Breast epithelium (tissue), 4 donors: ENCODE measurements around the gene DOCK6. TPM values are rescaled to one million over a fixed set of nuclear protein-coding genes. Genes with fewer than 3 reads are reported as not detected.
A peak's percentile ranks its signal among the peaks of the same experiment; 100 is the strongest.

Experiments used
- DNase-seq, 2 donors: peaks; one replicate each; pipeline ENCODE4 v3.0.0-alpha.2; 2019; ENCODE audit warnings: low spot score in 2 of 2
- H3K27ac ChIP-seq, 2 donors: fragments of 200-600 bp; sonication (generic) in 1 of 2; one replicate each; pipeline ENCODE4 v1.5.1; 2016 to 2019; ENCODE audit warnings: mild to moderate bottlenecking in 1 of 2
- H3K27me3 ChIP-seq, 2 donors: fragments of 200-600 bp; sonication (generic) in 1 of 2; one replicate each; pipeline versions ENCODE4 v1.5.1 to v1.6.0; 2017 to 2019; ENCODE audit warnings: control low read depth in 1 of 2, mild to moderate bottlenecking in 1 of 2
- H3K36me3 ChIP-seq: fragments of 200-600 bp; one replicate; pipeline ENCODE4 v1.5.1; 2019
- H3K4me1 ChIP-seq, 2 donors: fragments of 200-600 bp; sonication (generic); one replicate each; pipeline ENCODE4 v1.5.1; 2016 to 2019; ENCODE audit warnings: control low read depth in 1 of 2
- H3K4me3 ChIP-seq, 3 donors: fragments of 200-600 bp; sonication (generic); 1 replicate in 2 of 3; 2 replicates in 1 of 3; pipeline ENCODE4 v1.5.1; 2016 to 2019; ENCODE audit warnings: mild to moderate bottlenecking in 3 of 3, moderate library complexity in 2 of 3
- H3K9me3 ChIP-seq, 2 donors: fragments of 200-600 bp; sonication (generic) in 1 of 2; one replicate each; pipeline ENCODE4 v1.5.1; 2016 to 2019; ENCODE audit warnings: control low read depth in 1 of 2
- CTCF ChIP-seq, 3 donors: fragments of 450-650 bp; IDR thresholded peaks; one replicate each; pipeline ENCODE4 v1.5.1; 2016 to 2017; ENCODE audit warnings: antibody characterized with exemption in 3 of 3, mild to moderate bottlenecking in 3 of 3, moderate library complexity in 3 of 3
- POLR2A ChIP-seq: fragments of 450-650 bp; IDR thresholded peaks from one replicate; pipeline ENCODE4 v1.6.1; 2016; ENCODE audit warnings: antibody characterized with exemption, mild to moderate bottlenecking, moderate library complexity
- POLR2AphosphoS5 ChIP-seq, 3 donors: sonication (generic); formaldehyde crosslinking; IDR thresholded peaks; one replicate each; pipeline ENCODE4 v1.6.1; 2017; ENCODE audit warnings: antibody characterized with exemption in 3 of 3
- intact Hi-C: fragments of 100-400 bp; cut with DNase I; formaldehyde crosslinking; loops from one replicate; pipeline ENCODE4 v1.15.1; 2023; ENCODE audit warnings: low total_unique reads
- total RNA-seq, 3 donors: library from RNA; depleted of rRNA; stranded (reverse); fragments of >200 nt; gene quantifications; one replicate each; pipeline ENCODE4 v1.1.0, GENCODE V29; 2016

The DOCK6 gene
- total RNA-seq, 3 donors from 2014 or later = 20.9 to 59.3 (median 49.6) TPM

GRCh38 chr19:11177592-11177991 lies 84.7 kb downstream of the DOCK6 start:
- Histone ChIP-seq H3K4me3 (no peak overlapping the region), H3K27ac (peak overlapping the region in 1 of 2 donors; percentile 20), H3K27me3 (no peaks in the 10 kb centered on the region), H3K36me3 (peaks cover 4% of the 10 kb centered on the region), H3K9me3 (no peaks in the 10 kb centered on the region), H3K4me1 (no peaks in the 10 kb centered on the region)
- TF ChIP-seq CTCF (IDR thresholded peaks at IDR 0.05) (no peak), POLR2A (no peak), POLR2AphosphoS5 (IDR thresholded peaks at IDR 0.05) (no peak)
- intact Hi-C loops = no loop called here
- DNase-seq = no peak

- DNase-seq = no peak
- H3K4me3 ChIP-seq = no peak overlapping the region
- peaks cover 4% of the 10 kb centered on the region for H3K36me3 ChIP-seq
- H3K9me3 ChIP-seq = no peaks in the 10 kb centered on the region
- H3K27ac ChIP-seq = no peak overlapping the region
- intact Hi-C loops = no loop called here
- TF ChIP-seq POLR2AphosphoS5 (IDR thresholded peaks at IDR 0.05) = no peak
- no peak for TF ChIP-seq POLR2A
- no peak for TF ChIP-seq CTCF (IDR thresholded peaks at IDR 0.05)
- no peaks in the 10 kb centered on the region for H3K4me1 ChIP-seq
- H3K27me3 ChIP-seq = no peaks in the 10 kb centered on the region
Measured at GRCh38 chr19:11176466-11177193, 85.7 kb downstream of the DOCK6 start.

- Histone ChIP-seq H3K27me3 (no peaks in the 10 kb centered on the region), H3K9me3 (no peaks in the 10 kb centered on the region), H3K4me3 (no peak overlapping the region), H3K36me3 (peaks cover 4% of the 10 kb centered on the region), H3K27ac (peak overlapping the region in 1 of 2 donors; percentile 32), H3K4me1 (no peaks in the 10 kb centered on the region)
- DNase-seq = no peak
- intact Hi-C loops = no loop called here
- TF ChIP-seq POLR2A (no peak), POLR2AphosphoS5 (IDR thresholded peaks at IDR 0.05) (no peak), CTCF (IDR thresholded peaks at IDR 0.05) (no peak)
Measured at GRCh38 chr19:11175920-11176319, 86.4 kb downstream of the DOCK6 start.

- no peak overlapping the region for H3K27ac ChIP-seq
- DNase-seq = no peak
- intact Hi-C loops = no loop called here
- no peaks in the 10 kb centered on the region for H3K27me3 ChIP-seq
- no peak overlapping the region for H3K4me3 ChIP-seq
- peaks cover 9% of the 10 kb centered on the region for H3K36me3 ChIP-seq
- H3K9me3 ChIP-seq = no peaks in the 10 kb centered on the region
- H3K4me1 ChIP-seq = no peaks in the 10 kb centered on the region
- no peak for TF ChIP-seq CTCF (IDR thresholded peaks at IDR 0.05)
- no peak for TF ChIP-seq POLR2AphosphoS5 (IDR thresholded peaks at IDR 0.05)
- TF ChIP-seq POLR2A = no peak
Measured at GRCh38 chr19:11174336-11174735, 88.0 kb downstream of the DOCK6 start.

GRCh38 chr19:11173516-11174155 lies 88.7 kb downstream of the DOCK6 start:
- Histone ChIP-seq H3K4me1 (no peaks in the 10 kb centered on the region), H3K36me3 (peaks cover 9% of the 10 kb centered on the region), H3K27me3 (no peaks in the 10 kb centered on the region), H3K4me3 (no peak overlapping the region), H3K27ac (no peak overlapping the region), H3K9me3 (no peaks in the 10 kb centered on the region)
- no peak for TF ChIP-seq POLR2A
- no peak for TF ChIP-seq CTCF (IDR thresholded peaks at IDR 0.05)
- no peak for DNase-seq
- intact Hi-C loops = no loop called here
